GM21367 (cell line): ENCODE data around the gene C1orf232.

Experiments used
- ATAC-seq: cut with Tn5 transposase; IDR thresholded peaks from one replicate; pipeline ENCODE4 v1.9.1; 2021; ENCODE audit not compliant: unreplicated experiment

Gene C1orf232

DNA sequence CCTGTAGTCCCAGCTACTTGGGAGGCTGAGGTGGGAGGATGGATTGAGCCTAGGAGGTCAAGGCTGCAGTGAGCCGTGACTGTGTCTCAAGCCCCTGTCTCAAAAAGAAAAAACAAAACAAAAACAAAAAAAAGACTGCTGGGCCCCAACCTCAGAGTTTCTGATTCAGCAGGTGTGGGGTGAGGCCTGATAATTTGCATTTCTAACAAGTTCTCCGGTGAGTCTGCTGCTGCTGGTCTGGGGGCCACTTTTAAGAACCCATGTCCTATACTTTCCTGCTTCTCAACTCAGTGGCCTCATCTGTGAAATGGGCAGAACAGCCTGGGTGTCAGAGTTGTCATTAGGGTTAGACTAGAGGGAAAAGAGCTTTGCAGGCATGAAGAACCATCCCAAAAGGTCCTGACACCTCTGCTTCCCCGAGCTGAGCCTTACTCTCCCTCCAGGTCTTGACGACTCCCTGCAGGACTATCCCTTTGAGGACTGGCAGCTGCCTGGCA is 11.3 kb upstream of the C1orf232 start:
- ATAC-seq, result no peak

DNA sequence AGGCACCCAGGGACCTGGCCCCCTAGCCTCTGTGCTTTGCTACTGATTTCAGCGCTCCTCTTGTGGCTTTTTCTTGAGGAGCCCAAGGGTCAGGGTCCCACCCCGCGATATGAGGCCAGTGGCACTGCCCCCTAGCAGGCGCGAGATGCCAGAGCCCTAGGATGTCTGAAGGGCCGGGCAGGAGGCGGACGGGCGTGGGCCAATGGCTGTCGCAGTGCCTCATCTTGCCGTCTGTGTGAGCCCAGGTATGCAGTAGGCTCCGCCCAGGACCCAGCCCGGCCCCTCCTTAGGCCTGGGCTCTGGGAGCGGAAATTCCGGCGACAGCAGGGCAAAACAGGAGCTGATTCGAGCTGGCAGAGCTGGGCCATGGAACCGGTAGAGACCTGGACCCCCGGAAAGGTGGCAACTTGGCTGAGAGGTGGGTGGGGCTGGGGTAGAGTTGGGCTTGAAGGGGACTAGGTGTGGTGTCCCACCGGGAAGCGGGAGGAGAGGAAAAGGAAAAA is 8.5 kb upstream of the C1orf232 start, which contains the start of gene CNKSR1:
Gene CNKSR1, plus strand, starts transcription at position 310 of the 503 bp plus-strand sequence. Its CDS starts 57 bp downstream, at position 367.
- no peak for ATAC-seq

DNA sequence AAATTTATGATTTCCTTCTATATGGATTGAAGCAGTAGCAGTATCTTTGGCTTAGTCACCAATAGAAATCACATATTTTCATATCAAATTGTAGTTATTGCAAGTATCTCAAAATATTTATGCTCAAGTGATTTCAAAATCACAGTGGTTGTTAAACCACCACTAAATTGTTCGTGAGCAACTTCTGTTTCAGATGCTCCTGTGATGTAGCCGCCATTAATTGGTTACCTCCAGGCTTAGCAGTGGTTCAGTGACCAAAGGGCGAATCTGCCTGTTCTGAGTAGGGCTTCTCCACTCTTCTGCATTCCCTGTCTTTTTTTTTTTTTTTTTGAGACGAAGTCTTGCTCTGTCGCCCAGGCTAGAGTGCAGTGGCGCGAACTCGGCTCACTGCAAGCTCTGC is 6.6 kb upstream of the C1orf232 start:
- ATAC-seq, result no peak

DNA sequence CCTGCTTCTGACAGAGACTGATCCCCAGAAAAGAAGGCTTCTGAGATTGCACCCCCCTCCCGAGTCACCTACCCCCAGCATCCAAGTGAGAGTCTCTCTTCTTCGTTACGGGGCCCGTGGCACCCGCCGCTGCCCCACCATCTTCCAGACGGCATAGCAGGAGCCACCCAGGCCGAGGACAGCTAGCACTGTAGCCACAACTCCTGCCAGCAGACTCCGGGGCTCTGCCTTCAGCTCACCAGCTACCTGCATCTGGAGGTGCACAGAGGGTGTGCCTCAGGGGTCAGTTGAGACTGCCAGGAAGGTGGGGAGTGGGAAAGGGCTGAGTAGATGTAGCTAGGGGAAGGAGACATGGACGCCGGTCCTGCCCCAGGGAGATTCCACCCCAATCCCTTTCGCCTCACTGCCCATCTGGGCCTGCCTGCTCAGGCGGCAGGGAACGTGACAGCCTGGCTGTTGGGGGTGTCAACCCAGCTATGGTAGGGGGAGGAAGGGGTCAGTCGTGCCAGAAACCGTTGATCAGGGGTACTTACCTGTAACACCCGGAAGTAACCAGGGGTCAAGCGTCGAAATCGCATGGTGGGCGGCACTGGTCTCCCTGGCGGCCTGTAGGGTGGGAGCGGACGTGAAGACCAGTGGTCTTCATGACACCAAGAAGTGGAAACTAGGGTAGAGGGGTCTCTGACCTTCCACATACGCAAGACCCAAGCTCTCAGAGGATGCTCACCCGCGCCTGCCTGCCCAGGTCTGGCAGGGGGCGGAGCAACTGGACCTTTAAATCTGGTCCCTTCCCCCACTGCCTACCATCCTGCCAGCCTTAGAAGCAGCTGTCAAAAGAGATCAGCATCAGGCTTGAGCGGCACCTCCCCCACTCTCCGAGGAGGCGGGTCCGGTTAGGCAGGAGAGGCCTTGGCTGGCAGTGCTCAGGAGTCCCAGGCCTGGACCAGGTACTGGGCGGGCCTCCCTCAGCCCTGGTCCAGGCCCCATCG is 2.6 kb upstream of the C1orf232 start, which contains the start of gene ZNF593OS:
Gene ZNF593OS, minus strand, starts transcription at position 749 of the 989 bp plus-strand sequence. Its CDS starts 171 bp downstream, at position 578.
- no peak for ATAC-seq

DNA sequence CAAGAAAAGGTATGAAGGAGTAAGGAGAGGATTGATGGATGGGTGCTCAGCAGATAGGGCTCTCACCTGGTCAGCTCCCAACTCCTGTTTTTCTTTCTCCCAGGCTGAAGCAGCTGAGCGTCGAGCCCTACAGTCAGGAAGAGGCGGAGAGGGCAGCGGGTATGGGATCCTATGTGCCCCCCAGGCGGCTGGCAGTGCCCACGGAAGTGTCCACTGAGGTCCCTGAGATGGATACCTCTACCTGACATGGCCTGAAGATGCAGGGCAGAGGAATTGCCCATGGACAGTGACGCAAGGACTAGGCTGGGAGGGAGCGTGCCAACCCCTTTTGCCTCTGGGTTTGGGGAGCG is 1.7 kb upstream of the C1orf232 start:
- no peak for ATAC-seq

DNA sequence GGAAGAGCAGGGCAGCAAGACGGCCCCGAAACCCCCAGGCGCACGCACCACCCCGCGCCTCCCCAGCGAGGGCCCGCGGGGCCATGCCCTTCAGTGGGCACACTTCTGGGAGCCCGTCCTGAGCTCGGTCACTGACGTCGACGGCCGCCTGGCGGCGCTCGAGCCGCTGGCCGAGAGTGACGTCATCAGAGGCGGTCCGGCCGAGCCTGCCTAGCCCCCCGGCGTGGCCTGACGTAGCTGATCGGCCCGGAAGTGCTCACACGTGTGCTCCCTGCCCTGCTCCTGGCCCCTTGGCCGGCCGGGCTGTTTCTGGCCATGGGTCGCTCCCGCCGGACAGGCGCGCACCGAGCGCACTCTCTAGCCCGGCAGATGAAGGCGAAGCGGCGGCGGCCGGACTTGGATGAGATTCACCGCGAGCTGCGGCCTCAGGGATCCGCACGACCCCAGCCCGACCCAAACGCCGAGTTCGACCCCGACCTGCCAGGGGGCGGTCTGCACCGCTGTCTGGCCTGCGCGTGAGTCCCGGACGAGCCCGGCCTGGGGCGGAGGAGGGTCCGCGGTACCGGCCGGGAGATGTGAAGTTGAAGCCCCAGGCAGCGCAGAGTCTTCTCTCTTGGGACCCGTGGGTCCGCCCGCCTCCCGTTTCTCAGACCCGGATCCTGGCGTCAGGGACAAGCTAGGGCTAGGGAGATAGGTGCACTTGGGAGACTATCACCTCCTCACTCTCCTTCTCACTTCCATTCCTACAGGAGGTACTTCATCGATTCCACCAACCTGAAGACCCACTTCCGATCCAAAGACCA is 1.1 kb upstream of the C1orf232 start, which contains the start of gene ZNF593:
Gene ZNF593, plus strand, starts transcription at position 240 of the 803 bp plus-strand sequence. Its CDS starts 76 bp downstream, at position 316.
- ATAC-seq, result peak; percentile 82

DNA sequence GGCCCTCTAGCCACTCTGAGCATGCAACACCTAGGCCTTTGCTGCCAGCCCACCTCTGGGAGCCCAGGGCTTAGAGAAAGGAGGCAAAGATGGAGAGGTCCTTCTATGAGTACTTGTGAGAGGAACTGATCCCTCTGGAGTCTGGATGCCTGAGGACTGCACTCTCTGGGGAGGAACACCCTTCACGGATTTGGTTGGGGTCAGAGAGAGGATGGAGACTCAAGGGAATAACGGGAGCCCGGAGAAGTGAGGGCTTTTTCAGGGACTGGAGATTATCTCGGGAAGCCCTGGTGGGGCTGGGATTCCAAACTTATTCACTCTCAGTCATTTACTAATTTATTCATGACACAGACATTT is 413 bp upstream of the C1orf232 start:
- ATAC-seq, result no peak

DNA sequence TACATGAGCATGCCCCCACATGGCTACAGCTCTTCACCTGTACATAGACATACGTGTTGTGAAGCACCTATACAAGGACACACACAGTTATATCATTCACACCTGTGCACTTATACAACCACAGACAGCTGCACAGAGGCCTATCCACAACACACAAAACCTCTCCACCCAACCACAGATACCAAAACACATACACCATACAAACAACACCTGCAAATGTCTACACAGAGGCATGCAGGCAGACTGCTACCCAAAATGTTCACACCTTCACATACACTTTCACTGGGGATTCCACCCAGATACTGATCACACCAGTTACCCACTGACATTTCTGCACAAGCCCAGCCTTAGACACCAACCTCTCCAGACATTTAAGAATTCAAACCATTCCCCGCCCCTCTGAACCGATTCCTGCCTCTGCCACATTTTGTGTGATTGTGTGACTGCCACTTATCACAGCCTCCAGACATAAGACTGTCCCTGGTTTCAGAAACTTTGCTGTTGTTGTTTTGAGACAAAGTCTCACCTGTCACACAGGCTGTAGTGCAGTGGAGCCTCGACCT is 2.0 kb downstream of the C1orf232 start:
- no peak for ATAC-seq

DNA sequence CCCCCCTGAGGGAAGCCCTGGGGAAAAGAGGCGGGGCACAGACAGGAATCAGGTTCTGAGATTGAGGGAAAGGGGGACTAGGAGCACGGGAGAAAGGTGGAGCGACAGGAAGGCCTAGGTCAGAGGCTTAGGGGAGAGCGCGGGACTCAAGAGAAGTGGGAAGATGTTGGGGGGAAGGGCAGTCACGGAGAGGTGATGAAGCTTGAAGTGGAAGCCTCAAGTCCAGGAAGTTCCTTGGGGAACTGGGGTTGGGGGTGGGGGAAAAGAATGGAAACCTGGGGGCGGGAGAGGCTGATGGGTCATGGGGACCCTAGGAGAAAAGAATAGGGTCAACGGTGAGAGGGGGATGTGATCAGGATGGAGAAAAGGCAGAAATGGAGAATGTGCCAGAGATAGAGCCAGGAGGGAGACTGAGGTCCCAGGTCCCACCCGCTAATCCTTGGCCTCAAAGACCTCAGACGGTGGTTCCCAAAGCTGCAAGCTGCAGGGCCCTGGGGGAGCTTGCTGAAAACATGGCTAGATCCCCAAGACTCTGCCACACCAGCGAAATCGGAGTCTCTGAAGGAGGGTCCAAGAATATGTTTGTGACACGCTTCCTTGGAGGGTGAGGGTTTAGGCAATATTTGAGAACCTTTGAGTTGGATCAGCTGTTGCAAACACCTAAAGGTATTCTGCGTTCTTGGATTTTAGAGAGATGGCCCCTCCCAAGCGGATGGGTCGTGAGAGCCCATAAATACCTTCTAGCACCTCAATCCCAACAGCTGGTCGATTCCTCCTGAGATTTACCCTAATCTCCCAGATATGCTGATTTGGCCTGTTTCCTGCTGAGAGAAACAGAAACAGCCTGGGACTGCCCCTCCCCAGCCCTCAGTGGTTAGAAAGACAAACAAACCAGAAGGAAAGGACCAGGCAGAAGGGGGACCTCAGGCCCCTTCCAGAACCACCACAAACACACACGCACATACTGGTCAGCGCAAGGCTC is 3.6 kb downstream of the C1orf232 start:
- no peak for ATAC-seq

DNA sequence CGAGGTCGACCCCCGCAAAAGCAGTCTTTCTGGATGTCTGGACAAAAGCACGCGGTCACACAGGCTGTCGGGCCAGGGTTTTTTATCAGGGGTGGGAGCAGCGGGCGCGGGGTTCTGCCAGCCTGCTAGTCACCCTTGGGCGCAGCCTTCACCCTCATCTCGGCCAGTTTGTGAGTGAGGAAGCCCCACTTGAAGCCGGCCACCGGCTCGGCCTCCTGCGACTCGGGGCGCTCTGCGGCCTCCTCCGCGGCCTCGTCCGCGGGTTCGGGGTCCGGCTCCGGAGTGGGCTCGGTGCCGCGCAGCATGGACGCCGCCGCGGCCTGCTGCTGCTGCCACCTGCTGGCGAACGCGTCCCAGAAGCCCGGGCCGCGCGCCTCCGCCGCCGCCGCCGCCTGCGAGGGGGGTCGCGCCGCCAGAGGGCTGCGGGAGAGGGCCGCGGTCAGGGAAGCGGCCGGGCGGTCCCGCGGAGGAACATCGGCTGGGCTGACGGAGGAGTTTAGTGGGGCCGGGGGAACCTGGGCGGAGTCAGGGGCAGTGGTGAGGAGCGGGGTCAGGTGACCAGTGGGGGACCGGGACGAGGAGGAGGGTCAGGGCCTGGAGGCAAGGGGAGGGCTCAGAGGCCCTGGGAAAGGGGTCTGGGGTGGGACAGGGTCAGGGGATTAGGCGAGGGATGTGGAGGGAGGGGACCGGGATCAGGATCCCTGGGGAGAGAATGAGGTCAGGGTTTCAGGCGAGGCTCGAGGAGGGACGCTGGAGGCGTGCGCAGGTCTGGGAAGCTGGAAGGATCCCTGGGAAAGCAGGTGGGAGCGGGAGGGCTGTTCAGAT is 4.5 kb downstream of the C1orf232 start:
- no peak for ATAC-seq

DNA sequence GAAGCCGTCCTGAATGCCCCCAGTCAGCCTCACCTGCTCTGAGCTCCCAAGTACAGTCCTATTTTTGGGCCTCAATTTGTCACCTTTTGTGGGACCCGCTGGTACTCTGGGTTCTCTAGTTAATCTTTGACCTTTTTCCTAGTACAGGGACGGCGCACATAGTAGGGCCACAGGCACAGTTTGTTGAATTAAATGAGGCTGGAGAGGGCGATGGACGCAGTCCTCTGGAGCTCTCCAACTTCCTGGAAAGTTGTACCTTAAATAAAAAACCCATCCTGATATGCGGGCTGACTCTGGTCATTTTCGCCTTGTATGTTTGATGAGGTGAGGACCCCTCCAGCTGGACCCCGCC is 5.1 kb downstream of the C1orf232 start:
- no peak for ATAC-seq

DNA sequence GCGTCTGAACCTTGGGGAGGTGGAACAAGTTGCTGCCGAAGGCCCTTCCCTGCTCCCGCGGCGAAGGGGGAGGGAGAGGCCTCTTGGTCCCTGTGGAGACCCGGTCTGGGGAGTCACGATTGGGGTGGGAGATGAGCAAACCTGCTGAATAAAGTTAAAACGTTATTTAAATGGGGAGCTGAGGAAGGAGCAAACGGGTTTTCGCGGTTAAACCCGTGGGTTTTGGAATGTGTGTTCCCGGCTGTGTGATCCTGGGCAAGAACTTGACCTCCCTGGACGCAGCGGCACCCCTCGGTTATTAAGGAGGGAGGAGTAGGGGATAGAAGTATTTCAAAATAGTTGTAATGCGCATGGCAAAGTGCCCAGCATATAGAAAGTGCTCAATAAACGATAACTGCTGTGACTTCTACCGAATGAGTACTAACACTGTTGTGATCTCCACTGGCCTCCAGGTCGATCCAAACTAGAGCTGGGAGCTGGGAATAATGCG is 6.5 kb downstream of the C1orf232 start:
- no peak for ATAC-seq

DNA sequence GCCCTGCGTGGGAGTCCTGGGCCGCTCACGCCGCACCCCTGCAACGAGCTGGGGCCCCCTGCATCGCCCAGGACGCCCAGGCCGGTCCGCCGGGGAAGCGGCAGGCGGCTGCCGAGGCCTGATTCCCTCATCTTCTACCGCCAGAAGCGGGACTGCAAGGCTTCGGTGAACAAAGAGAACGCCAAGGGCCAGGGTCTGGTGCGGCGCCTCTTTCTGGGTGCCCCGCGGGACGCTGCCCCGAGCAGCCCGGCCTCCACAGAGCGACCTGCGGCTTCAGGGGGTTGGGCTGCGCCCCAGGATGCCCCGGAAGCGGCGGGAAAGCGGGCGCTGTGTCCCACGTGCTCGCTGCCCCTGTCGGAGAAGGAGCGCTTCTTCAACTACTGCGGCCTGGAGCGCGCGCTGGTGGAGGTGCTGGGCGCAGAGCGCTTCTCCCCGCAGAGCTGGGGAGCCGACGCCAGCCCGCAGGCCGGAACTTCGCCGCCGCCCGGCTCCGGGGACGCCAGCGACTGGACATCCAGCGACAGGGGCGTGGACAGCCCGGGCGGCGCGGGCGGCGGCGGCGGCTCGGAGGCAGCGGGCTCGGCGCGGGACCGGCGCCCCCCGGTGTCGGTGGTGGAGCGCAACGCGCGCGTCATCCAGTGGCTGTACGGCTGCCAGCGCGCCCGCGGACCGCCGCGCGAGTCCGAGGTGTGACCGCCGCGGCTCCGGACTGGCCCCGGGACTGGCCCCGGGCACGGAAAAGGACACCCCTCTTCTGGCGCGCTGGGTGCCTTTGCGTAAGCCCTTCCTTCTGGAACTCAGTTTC is 7.1 kb downstream of the C1orf232 start:
- no peak for ATAC-seq

DNA sequence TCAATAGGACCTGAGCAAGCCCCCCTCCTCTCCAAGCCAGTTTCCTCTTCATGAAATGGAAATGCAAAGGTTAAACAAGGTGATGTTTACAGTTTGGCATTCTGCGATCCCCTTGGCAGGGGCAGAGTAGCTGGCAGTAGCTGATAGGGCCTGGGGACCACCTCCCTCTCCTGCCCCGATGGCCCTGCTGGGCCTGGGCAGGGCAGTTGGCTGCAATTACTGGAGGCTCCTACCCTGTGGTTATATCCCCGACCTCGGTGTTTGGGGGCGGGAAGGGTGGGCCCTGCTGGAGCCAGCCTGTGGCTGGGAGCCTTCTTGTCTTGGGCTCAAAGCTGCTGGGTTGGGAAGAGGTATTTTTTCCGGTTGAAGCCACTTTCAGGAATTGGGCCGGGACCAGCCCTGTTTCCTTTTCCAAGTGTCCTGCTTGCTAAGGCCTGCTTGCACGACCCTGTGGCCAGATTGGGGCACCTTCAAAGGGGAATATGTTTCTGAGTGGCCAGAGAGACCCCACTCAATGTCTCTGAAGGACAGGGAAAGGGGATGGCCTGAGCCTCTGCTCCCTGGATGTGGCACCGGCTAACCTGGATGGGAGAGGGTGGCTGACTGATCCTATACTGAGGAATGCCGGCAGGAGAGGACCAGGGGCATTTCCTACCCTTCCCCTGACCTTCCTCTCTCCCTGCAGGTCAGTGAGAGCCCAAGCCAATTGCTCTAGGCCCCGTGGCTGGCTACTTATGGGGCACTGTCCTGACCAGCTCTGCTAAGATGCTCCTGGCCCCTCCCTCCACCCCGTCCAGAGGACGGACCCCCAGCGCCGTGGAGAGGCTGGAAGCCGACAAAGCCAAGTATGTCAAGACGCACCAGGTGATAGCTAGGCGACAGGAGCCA is 8.0 kb downstream of the C1orf232 start:
- no peak for ATAC-seq

DNA sequence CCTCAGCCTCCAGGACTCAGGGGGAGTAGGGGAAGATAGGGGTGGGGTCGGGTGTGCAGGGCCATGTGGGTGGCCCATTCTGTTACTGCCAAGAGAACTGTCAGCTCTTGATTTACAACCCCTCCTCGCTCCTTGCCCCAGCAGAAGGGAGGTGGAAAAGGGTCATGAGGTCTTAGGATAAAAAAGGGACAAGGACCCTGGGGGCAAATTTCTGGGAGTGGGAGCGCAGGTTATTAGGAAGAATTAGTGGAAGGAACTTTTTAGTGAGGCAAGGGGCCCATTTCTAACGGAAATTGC is 9.1 kb downstream of the C1orf232 start:
- no peak for ATAC-seq

DNA sequence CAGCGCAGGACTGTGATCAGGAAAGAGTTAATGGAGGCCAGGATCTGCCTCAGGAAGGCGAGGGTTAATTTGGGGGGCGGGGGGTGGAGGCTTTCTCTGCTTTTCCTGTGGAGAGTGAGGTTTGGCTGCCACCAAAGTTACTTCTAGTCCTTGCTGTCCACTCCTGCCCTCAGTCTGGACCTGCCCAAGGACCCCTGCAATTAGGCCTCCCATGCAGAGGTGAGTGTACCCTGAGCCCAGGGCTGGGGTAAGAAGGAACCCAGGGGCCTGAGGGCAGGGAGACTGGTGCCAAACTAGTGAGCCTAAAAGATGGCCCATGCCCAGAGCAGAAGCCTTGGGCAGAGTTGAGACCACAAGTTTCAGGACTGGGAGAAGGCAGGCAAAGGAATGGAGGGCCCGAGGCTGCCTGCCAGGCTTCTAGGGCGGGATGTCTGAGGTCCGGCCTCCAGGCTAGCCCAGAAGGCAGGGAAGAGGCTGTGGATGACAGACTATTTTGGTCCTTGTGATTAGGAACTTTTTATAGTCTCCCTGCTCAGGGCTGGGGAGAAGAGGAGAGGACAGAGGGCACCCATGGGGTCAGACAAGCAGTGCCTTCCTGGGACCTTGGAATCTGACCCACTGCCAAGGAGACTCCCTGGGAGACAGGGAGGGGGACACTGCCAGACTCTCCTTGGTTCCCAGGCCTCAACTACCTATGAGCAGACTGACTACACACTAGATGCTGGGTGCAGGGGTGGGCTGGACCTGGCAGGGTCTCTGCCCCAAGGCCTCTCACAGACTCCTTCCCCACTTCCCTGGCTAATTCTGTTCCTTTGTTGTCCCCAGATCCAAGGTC is 9.6 kb downstream of the C1orf232 start, which contains the start of gene FAM110D:
Gene FAM110D, plus strand, starts transcription at position 172 of the 835 bp plus-strand sequence. CDS start 2,213 bp downstream, outside the sequence.
- no peak for ATAC-seq
